ENCODE measurements around the gene ZNF438.

Gene ZNF438

GRCh38 chr10:30827531-30828120 lies 204.0 kb downstream of the ZNF438 start:
- peak in 13 of 58 donors; percentile 5 to 46 (median 25) for DNase-seq

GRCh38 chr10:30826679-30827078 lies 205.0 kb downstream of the ZNF438 start:
- DNase-seq, result no peak

GRCh38 chr10:30825495-30825894 lies 206.2 kb downstream of the ZNF438 start:
- no peak for DNase-seq

- no peak for DNase-seq
Observed at GRCh38 chr10:30825022-30825421, 206.6 kb downstream of the ZNF438 start.

- no peak for DNase-seq
Observed at GRCh38 chr10:30823651-30824050, 208.0 kb downstream of the ZNF438 start.

- no peak for DNase-seq
Observed at GRCh38 chr10:30822693-30823465, 208.8 kb downstream of the ZNF438 start.

GRCh38 chr10:30821994-30822692 lies 209.5 kb downstream of the ZNF438 start:
- DNase-seq, result peak in 2 of 58 donors; percentile 20 to 23

- no peak for DNase-seq
Observed at GRCh38 chr10:30821261-30821993, 210.2 kb downstream of the ZNF438 start.

- no peak for DNase-seq
Observed at GRCh38 chr10:30820261-30820991, 211.2 kb downstream of the ZNF438 start.

GRCh38 chr10:30819341-30820181 lies 212.1 kb downstream of the ZNF438 start:
- DNase-seq, result no peak

- DNase-seq, result peak in 6 of 58 donors; percentile 6 to 30 (median 16)
Observed at GRCh38 chr10:30818854-30819253, 212.8 kb downstream of the ZNF438 start.

- peak in 1 of 58 donors; percentile 15 for DNase-seq
Observed at GRCh38 chr10:30818010-30818660, 213.5 kb downstream of the ZNF438 start.

- DNase-seq, result no peak
Observed at GRCh38 chr10:30817541-30817940, 214.1 kb downstream of the ZNF438 start.

- no peak for DNase-seq
Observed at GRCh38 chr10:30816820-30817171, 214.9 kb downstream of the ZNF438 start.

GRCh38 chr10:30816159-30816819 lies 215.4 kb downstream of the ZNF438 start:
- no peak for DNase-seq

GRCh38 chr10:30813872-30814481 lies 217.7 kb downstream of the ZNF438 start:
- no peak for DNase-seq

- peak in 15 of 58 donors; percentile 7 to 65 (median 17) for DNase-seq
Observed at GRCh38 chr10:30812018-30812851, 219.4 kb downstream of the ZNF438 start.
